Kidney (tissue), 14 donors: ENCODE measurements around the gene CACNA1S. TPM values are rescaled to one million over a fixed set of nuclear protein-coding genes. Genes with fewer than 3 reads are reported as not detected.
A peak's percentile ranks its signal among the peaks of the same experiment; 100 is the strongest.

ENCODE experiments used
- DNase-seq, 5 donors: peaks; one replicate each; pipeline ENCODE4 v3.0.0-alpha.2; 2013 to 2020
- FAIRE-seq: peaks from 2 replicates; lab custom pipeline; 2012; peaks lifted over from hg19 to GRCh38; lab: Jason Lieb, UNC
- H3K27ac ChIP-seq, 2 donors: one replicate each; pipeline ENCODE4 v1.7.0; 2013; ENCODE audit warnings: low read depth in 2 of 2, low read length in 2 of 2, inconsistent platforms in 1 of 2
- H3K27me3 ChIP-seq: one replicate; pipeline ENCODE4 v1.7.1; 2013; ENCODE audit warnings: low read length, inconsistent platforms; ENCODE audit not compliant: control insufficient read depth, insufficient read depth
- H3K36me3 ChIP-seq, 3 donors: one replicate each; pipeline versions ENCODE4 v1.7.0 to v1.7.1; 2013; ENCODE audit warnings: low read length in 3 of 3, control low read depth in 1 of 3, inconsistent platforms in 1 of 3; ENCODE audit not compliant: insufficient read depth in 3 of 3, control insufficient read depth in 2 of 3
- H3K4me1 ChIP-seq, 3 donors: one replicate each; pipeline versions ENCODE4 v1.7.0 to v1.7.1; 2013; ENCODE audit warnings: low read length in 3 of 3, inconsistent platforms in 1 of 3, low read depth in 1 of 3; ENCODE audit not compliant: control insufficient read depth in 2 of 3, insufficient read depth in 2 of 3
- H3K4me3 ChIP-seq, 3 donors: one replicate each; pipeline versions ENCODE4 v1.7.0 to v1.8.1; 2013; ENCODE audit warnings: low read length in 3 of 3, control low read depth in 1 of 3, inconsistent platforms in 1 of 3
- H3K9ac ChIP-seq, 3 donors: one replicate each; pipeline versions ENCODE4 v1.7.0 to v1.7.1; 2013; ENCODE audit warnings: low read length in 3 of 3, control low read depth in 1 of 3, inconsistent platforms in 1 of 3
- H3K9me3 ChIP-seq, 3 donors: one replicate each; pipeline versions ENCODE4 v1.7.0 to v1.7.1; 2013; ENCODE audit warnings: low read length in 3 of 3, control low read depth in 1 of 3, inconsistent platforms in 1 of 3; ENCODE audit not compliant: control insufficient read depth in 2 of 3, insufficient read depth in 1 of 3
- CTCF ChIP-seq: IDR thresholded peaks from 3 replicates; pipeline ENCODE4 v1.5.1; 2012; ENCODE audit warnings: mild to moderate bottlenecking, moderate library complexity, borderline replicate concordance; ENCODE audit not compliant: insufficient read depth; ENCODE audit errors: extremely low read depth
- intact Hi-C: fragments of 100-400 bp; cut with DNase I; formaldehyde crosslinking; loops from one replicate; pipeline ENCODE4 v1.11.1; 2022
- polyA plus RNA-seq: library from polyadenylated mRNA; stranded (reverse); fragments of 350-450 nt; fragmentation: Illumina TruSeq; extraction: RNeasy Lipid Tissue Mini Kit (QIAGEN cat#74804); gene quantifications from one replicate; pipeline ENCODE4 v1.2.3, GENCODE V29; 2014; ENCODE audit warnings: low read depth, low replicate concordance; ENCODE audit not compliant: insufficient read depth
- total RNA-seq: library from RNA; stranded (reverse); fragmentation: NEBNext Ultra II Directional; extraction: Animal tissue kit (Norgen Biotek cat#: 25700); gene quantifications from one replicate; pipeline ENCODE4 v1.2.1, GENCODE V29; 2021
- donor health status: control.
- donor health status: control.
- donor health status: control.
- donor health status: control.
- donor health status: control.
- donor health status: DM: yes; HTN: yes; CAD: no.
- donor health status: Normal renal cell carcinoma (clear cell type).

CACNA1S gene
- total and polyA plus RNA-seq, 2 donors from 2014 or later = 0.41 TPM; not detected in 1

GRCh38 chr1:201020721-201021629 is 91.3 kb downstream of the CACNA1S start:
- Histone ChIP-seq H3K9ac (no peak overlapping the region), H3K4me1 (peaks cover 0 to 13% (median 6%) of the 10 kb centered on the region in 3 donors), H3K36me3 (no peaks in the 10 kb centered on the region), H3K9me3 (no peaks in the 10 kb centered on the region), H3K4me3 (no peak overlapping the region), H3K27ac (no peak overlapping the region), H3K27me3 (no peaks in the 10 kb centered on the region)
- no peak for FAIRE-seq
- DNase-seq = peak in 2 of 5 donors; percentile 21 to 51
- intact Hi-C loops = no loop called here
- no peak for TF ChIP-seq CTCF

GRCh38 chr1:201020040-201020591 is 92.1 kb downstream of the CACNA1S start:
- FAIRE-seq = no peak

GRCh38 chr1:201019321-201019977 is 92.8 kb downstream of the CACNA1S start:
- Histone ChIP-seq H3K27ac (no peak overlapping the region), H3K36me3 (no peaks in the 10 kb centered on the region), H3K27me3 (no peaks in the 10 kb centered on the region), H3K4me1 (peaks cover 0 to 17% (median 0%) of the 10 kb centered on the region in 3 donors), H3K9me3 (no peaks in the 10 kb centered on the region), H3K9ac (no peak overlapping the region), H3K4me3 (no peak overlapping the region)
- peak in 2 of 5 donors; percentile 13 to 89 for DNase-seq
- intact Hi-C loops = no loop called here
- no peak for TF ChIP-seq CTCF
- no peak for FAIRE-seq

More at GRCh38 chr1:201020040-201020591, 92.1 kb downstream of the CACNA1S start:
- no peaks in the 10 kb centered on the region for H3K36me3 ChIP-seq
- H3K4me3 ChIP-seq = no peak overlapping the region
- no peaks in the 10 kb centered on the region for H3K27me3 ChIP-seq
- peak in 2 of 5 donors; percentile 29 to 58 for DNase-seq
- H3K9ac ChIP-seq = no peak overlapping the region
- H3K27ac ChIP-seq = no peak overlapping the region
- peaks cover 0 to 17% (median 0%) of the 10 kb centered on the region in 3 donors for H3K4me1 ChIP-seq
- no peaks in the 10 kb centered on the region for H3K9me3 ChIP-seq
- intact Hi-C loops = no loop called here
- TF ChIP-seq CTCF = no peak
